Esophagus muscularis mucosa (tissue), 4 donors: Measurements from ENCODE around the gene L3MBTL4. TPM values are rescaled to one million over a fixed set of nuclear protein-coding genes. Genes with fewer than 3 reads are reported as not detected.
A peak's percentile ranks its signal among the peaks of the same experiment; 100 is the strongest.
"Not testable (repeated sequence)": the region's sequence is repeated elsewhere in the genome, so short reads cannot be mapped to it uniquely, and the experiment has no call there.

Experiments used
- DNase-seq: peaks from one replicate; pipeline ENCODE4 v3.0.0-alpha.2; 2017; ENCODE audit errors: extremely low spot score
- H3K27ac ChIP-seq, 4 donors: fragments of 200-600 bp; sonication (generic); replicated peaks in 1 of 4; 1 replicate in 3 of 4; 2 replicates in 1 of 4; pipeline ENCODE4 v1.5.1; 2016 to 2019; ENCODE audit warnings: mild to moderate bottlenecking in 1 of 4
- H3K27me3 ChIP-seq, 4 donors: fragments of 200-600 bp; sonication (generic); one replicate each; pipeline versions ENCODE4 v1.5.1 to v1.6.0; 2016 to 2019
- H3K36me3 ChIP-seq, 4 donors: fragments of 200-600 bp; sonication (generic); one replicate each; pipeline ENCODE4 v1.5.1; 2016 to 2019
- H3K4me1 ChIP-seq, 4 donors: fragments of 200-600 bp; sonication (generic); one replicate each; pipeline ENCODE4 v1.5.1; 2016 to 2019
- H3K4me3 ChIP-seq, 4 donors: fragments of 200-600 bp; sonication (generic); 1 replicate in 2 of 4; 2 replicates in 2 of 4; pipeline ENCODE4 v1.5.1; 2016 to 2019; ENCODE audit warnings: mild to moderate bottlenecking in 4 of 4, moderate library complexity in 1 of 4
- H3K9me3 ChIP-seq, 4 donors: fragments of 200-600 bp; sonication (generic); 1 replicate in 3 of 4; 2 replicates in 1 of 4; pipeline ENCODE4 v1.5.1; 2016 to 2019
- EP300 ChIP-seq: sonication (generic); formaldehyde crosslinking; IDR thresholded peaks from one replicate; pipeline ENCODE4 v1.6.1; 2017; ENCODE audit warnings: antibody characterized with exemption
- POLR2A ChIP-seq: fragments of 450-650 bp; IDR thresholded peaks from one replicate; pipeline ENCODE4 v1.6.1; 2017; ENCODE audit warnings: antibody characterized with exemption, moderate library complexity, mild to moderate bottlenecking, low read depth
- POLR2AphosphoS5 ChIP-seq, 2 donors: sonication (generic); formaldehyde crosslinking; IDR thresholded peaks; one replicate each; pipeline ENCODE4 v1.6.1; 2017; ENCODE audit warnings: antibody characterized with exemption in 2 of 2
- WGBS: methylation state at CpG from one replicate; pipeline ENCODE4 v1.1.5; 2018; 5-methylcytosine and 5-hydroxymethylcytosine counted together
- intact Hi-C: fragments of 100-400 bp; cut with DNase I; formaldehyde crosslinking; loops from one replicate; pipeline ENCODE4 v1.15.1; 2023
- total RNA-seq, 4 donors: library from RNA; depleted of rRNA; stranded (reverse); fragments of >200 nt; gene quantifications; one replicate each; pipeline versions ENCODE4 v1.1.0 to v1.2.1, GENCODE V29; 2016
- TF ChIP-seq, protein P1 (sequence below), 3 experiments: fragments of 200-600 bp in 2 of 3; fragments of 450-650 bp in 1 of 3; sonication (generic) in 2 of 3; IDR thresholded peaks; one replicate each; pipeline ENCODE4 v1.5.1; 2017 to 2019; ENCODE audit warnings: antibody characterized with exemption in 3 of 3, mild to moderate bottlenecking in 2 of 3, moderate library complexity in 1 of 3

The L3MBTL4 gene
- total RNA-seq, 4 donors from 2014 or later = 1.0 to 2.9 (median 1.6) TPM

DNA sequence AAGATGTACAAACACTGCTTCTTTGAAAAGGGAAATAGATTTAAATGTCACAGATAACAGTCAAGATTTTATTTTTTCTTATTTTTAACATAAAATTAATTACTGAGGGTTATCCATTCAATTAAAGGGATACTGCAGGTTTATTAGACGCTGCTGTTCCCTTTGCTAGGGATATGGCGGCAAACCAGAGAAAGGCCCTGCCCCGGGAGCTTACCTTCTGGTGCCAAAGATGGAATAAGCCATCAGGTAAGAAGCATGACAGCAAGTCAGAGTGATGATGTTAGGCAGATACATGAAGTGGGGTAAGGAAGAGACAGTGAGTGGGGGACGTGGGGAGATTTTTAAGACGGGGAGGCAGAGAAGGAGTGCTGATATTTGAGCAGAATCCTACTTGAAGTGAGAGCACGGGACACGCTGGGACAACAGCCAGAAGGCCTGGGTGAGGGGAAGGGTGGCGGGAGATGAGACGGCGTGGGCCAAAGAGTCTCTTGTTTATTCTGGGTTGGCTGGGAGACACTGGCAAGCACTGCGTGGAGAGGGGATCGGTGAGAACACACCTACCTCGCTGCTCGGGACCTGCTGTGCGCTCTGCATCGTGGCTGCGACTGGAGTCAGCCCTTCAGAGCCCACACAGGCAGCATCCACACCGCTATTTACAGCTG lies 268.9 kb downstream of the L3MBTL4 start:
- H3K4me1 ChIP-seq = peaks cover 0 to 10% (median 8%) of the 10 kb centered on the region in 4 donors
- H3K4me3 ChIP-seq = peak overlapping the region in 2 of 4 donors; percentile 23 to 27
- no peaks in the 10 kb centered on the region for H3K36me3 ChIP-seq
- no peaks in the 10 kb centered on the region for H3K9me3 ChIP-seq
- DNase-seq = no peak
- no peak for TF ChIP-seq EP300
- peak in 1 of 2 donors; percentile 45 for TF ChIP-seq POLR2AphosphoS5 (IDR thresholded peaks at IDR 0.05)
- TF ChIP-seq POLR2A = no peak
- TF ChIP-seq, protein P1, sequence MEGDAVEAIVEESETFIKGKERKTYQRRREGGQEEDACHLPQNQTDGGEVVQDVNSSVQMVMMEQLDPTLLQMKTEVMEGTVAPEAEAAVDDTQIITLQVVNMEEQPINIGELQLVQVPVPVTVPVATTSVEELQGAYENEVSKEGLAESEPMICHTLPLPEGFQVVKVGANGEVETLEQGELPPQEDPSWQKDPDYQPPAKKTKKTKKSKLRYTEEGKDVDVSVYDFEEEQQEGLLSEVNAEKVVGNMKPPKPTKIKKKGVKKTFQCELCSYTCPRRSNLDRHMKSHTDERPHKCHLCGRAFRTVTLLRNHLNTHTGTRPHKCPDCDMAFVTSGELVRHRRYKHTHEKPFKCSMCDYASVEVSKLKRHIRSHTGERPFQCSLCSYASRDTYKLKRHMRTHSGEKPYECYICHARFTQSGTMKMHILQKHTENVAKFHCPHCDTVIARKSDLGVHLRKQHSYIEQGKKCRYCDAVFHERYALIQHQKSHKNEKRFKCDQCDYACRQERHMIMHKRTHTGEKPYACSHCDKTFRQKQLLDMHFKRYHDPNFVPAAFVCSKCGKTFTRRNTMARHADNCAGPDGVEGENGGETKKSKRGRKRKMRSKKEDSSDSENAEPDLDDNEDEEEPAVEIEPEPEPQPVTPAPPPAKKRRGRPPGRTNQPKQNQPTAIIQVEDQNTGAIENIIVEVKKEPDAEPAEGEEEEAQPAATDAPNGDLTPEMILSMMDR (IDR thresholded peaks at IDR 0.05) = no peak
- intact Hi-C loops = no loop called here
- no peaks in the 10 kb centered on the region for H3K27me3 ChIP-seq
- 45% methylated on average over 18 of the region's 18 CpGs for WGBS
- H3K27ac ChIP-seq = peak overlapping the region in 1 of 4 donors; percentile 5

- no peak for TF ChIP-seq POLR2A
- TF ChIP-seq EP300 = no peak
- TF ChIP-seq, protein P1 (IDR thresholded peaks at IDR 0.05) = no peak
- TF ChIP-seq POLR2AphosphoS5 (IDR thresholded peaks at IDR 0.05) = no peak
- Histone ChIP-seq H3K4me1 (no peaks in the 10 kb centered on the region), H3K27me3 (no peaks in the 10 kb centered on the region), H3K36me3 (no peaks in the 10 kb centered on the region), H3K27ac (no peak overlapping the region), H3K9me3 (peaks cover 0 to 4% (median 0%) of the 10 kb centered on the region in 4 donors), H3K4me3 (no peak overlapping the region)
- no peak for DNase-seq
- 94% methylated on average over 3 of the region's 3 CpGs for WGBS
- intact Hi-C loops = loop anchor here (10.0 kb wide), 1 partner anchor 64 kb away; no protein-coding TSS in a partner anchor
These were observed 275.7 kb downstream of the L3MBTL4 start for GRCh38 chr18:6139007-6139406.

DNA sequence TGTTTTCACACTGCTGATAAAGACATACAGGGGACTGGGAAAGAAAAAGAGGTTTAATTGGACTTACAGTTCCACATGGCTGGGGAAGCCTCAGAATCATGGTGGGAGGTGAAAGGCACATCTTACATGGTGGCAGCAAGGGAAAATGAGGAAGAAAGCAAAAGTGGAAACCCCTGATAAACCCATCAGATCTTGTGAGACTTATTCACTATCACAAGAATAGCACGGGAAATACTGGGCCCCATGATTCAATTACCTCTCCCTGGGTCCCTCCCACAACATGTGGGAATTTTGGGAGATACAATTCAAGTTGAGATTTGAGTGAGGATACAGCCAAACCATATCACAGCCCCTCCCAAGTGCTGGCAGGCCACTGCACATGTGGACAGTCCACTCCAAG lies 278.8 kb downstream of the L3MBTL4 start:
- H3K36me3 ChIP-seq, H3K27ac ChIP-seq, DNase-seq, H3K4me3 ChIP-seq, H3K9me3 ChIP-seq, H3K4me1 ChIP-seq, H3K27me3 ChIP-seq: not testable (repeated sequence)
- 88% methylated on average over 1 of the region's 1 CpG for WGBS
- intact Hi-C loops = loop anchor here (10.0 kb wide), 1 partner anchor 61 kb away; no protein-coding TSS in a partner anchor

- WGBS = 96% methylated on average over 2 of the region's 2 CpGs
- not testable (repeated sequence) for H3K27me3 ChIP-seq, DNase-seq, H3K27ac ChIP-seq, H3K4me1 ChIP-seq, H3K4me3 ChIP-seq, H3K36me3 ChIP-seq, H3K9me3 ChIP-seq
- intact Hi-C loops = loop anchor here (10.0 kb wide), 1 partner anchor 60 kb away; no protein-coding TSS in a partner anchor
These were observed 279.7 kb downstream of the L3MBTL4 start for GRCh38 chr18:6135029-6135428.

DNA sequence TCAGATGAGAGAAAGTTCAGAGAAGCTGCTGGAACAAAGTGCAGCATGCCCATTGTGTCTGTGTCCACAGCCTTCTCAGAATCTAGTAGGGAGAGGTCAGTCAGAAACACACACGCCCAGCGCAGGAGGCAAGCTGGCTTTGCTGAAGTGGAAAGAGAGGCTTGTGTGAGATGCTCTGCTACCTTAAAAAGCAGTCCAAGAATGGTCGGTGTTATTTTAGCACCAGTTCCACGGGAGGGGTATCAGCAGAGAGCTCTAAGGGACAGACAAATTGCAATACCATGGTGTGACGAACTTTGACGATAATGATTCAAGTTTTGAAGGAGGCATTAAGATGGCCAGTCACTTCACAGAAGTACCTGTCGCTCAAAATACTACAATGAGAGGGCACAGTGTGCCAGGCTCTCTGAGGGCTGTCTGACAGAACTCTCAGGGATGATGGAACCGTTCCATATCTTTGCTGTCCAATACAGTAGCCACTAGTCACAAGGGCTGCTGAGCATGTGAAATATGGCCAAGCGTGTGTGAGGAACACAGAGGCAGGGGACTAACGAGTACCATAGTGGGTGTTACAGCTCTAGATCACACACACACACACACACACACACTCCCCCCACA lies 281.9 kb downstream of the L3MBTL4 start:
- Histone ChIP-seq H3K4me3 (no peak overlapping the region), H3K27ac (no peak overlapping the region), H3K4me1 (no peaks in the 10 kb centered on the region), H3K36me3 (no peaks in the 10 kb centered on the region), H3K27me3 (no peaks in the 10 kb centered on the region), H3K9me3 (peaks cover 0 to 4% (median 0%) of the 10 kb centered on the region in 4 donors)
- 92% methylated on average over 10 of the region's 10 CpGs for WGBS
- intact Hi-C loops = loop anchor here (10.0 kb wide), 1 partner anchor 58 kb away; no protein-coding TSS in a partner anchor
- TF ChIP-seq POLR2A (no peak), POLR2AphosphoS5 (IDR thresholded peaks at IDR 0.05) (no peak), EP300 (no peak)
- TF ChIP-seq, protein P1 (IDR thresholded peaks at IDR 0.05) = no peak
- DNase-seq = no peak
